GM12878 (cell line): ENCODE measurements around the gene ROBO1. TPM values are rescaled to one million over a fixed set of nuclear protein-coding genes. Genes with fewer than 3 reads are reported as not detected.

Source experiments
- ATAC-seq: fragments of 200-7000 bp; cut with Tn5 transposase; 3 replicates; pipeline ENCODE4 v1.9.1; 2020; ENCODE audit warnings: mild to moderate bottlenecking, moderate library complexity
- BruUV-seq: library from RNA; stranded (reverse); fragments of 400-500 nt; replicated peaks from 2 replicates; lab custom pipeline; 2021; lab: Mats Ljungman, UMichigan
- CTCF ChIA-PET: fragments of 300-600 bp; sonication (Branson Sonifier 250); formaldehyde crosslinking; extraction: SDS; loops from one replicate; lab custom pipeline; 2021; ENCODE audit warnings: inconsistent platforms; lab: Yijun Ruan, JAX
- POLR2A ChIA-PET: fragments of 350-600 bp; formaldehyde crosslinking; extraction: SDS; loops from one replicate; lab custom pipeline; 2021; ENCODE audit warnings: inconsistent platforms; lab: Charles Lee
- RAD21 ChIA-PET: fragments of 300-600 bp; sonication (Branson Sonifier 250); formaldehyde crosslinking; loops from one replicate; lab custom pipeline; 2023; ENCODE audit warnings: antibody characterized with exemption; ENCODE audit not compliant: unreplicated experiment; lab: Charles Lee
- SMC1A ChIA-PET: fragments of 300-600 bp; sonication (Branson Sonifier 250); formaldehyde crosslinking; loops from one replicate; lab custom pipeline; 2023; ENCODE audit not compliant: unreplicated experiment, uncharacterized antibody; lab: Charles Lee
- DNase-seq: peaks from one replicate; pipeline ENCODE4 v3.0.0-alpha.2; 2011; ENCODE audit warnings: low read depth, low spot score
- FAIRE-seq: peaks from 3 replicates; lab custom pipeline; 2011; peaks lifted over from hg19 to GRCh38; lab: Jason Lieb, UNC
- H2AFZ ChIP-seq: 2 replicates; pipeline ENCODE4 v1.6.0; 2011; ENCODE audit warnings: low read depth, low read length, control low read depth; ENCODE audit not compliant: control insufficient read depth
- H3K27ac ChIP-seq: 2 replicates; pipeline ENCODE4 v1.5.1; 2011; ENCODE audit warnings: control low read depth; ENCODE audit not compliant: control insufficient read depth, insufficient read depth
- H3K27me3 ChIP-seq, 2 experiments: replicated peaks in 1 of 2; 2 replicates each; pipeline versions ENCODE4 v1.6.0 to v1.6.1; 2011; ENCODE audit warnings: low read length in 1 of 2; ENCODE audit not compliant: control insufficient read depth in 2 of 2, insufficient read depth in 2 of 2
- H3K36me3 ChIP-seq, 2 experiments: 2 replicates each; pipeline ENCODE4 v1.5.1; 2011; ENCODE audit warnings: low read length in 1 of 2; ENCODE audit not compliant: control insufficient read depth in 2 of 2, insufficient read depth in 2 of 2
- H3K4me1 ChIP-seq: 2 replicates; pipeline ENCODE4 v1.6.1; 2011; ENCODE audit warnings: mild to moderate bottlenecking, low read length, moderate library complexity, mixed read lengths; ENCODE audit not compliant: control insufficient read depth, insufficient read depth
- H3K4me2 ChIP-seq: 2 replicates; pipeline ENCODE4 v1.6.0; 2011; ENCODE audit warnings: control low read depth; ENCODE audit not compliant: control insufficient read depth, insufficient read depth
- H3K4me3 ChIP-seq: fragments of 200-600 bp; sonication (generic); 2 replicates; pipeline ENCODE4 v1.5.1; 2016
- H3K79me2 ChIP-seq: 2 replicates; pipeline ENCODE4 v1.6.0; 2011; ENCODE audit warnings: low read length; ENCODE audit not compliant: control insufficient read depth, insufficient read depth
- H3K9ac ChIP-seq: 2 replicates; pipeline ENCODE4 v1.8.0; 2011; ENCODE audit warnings: low read length, control low read depth, mixed read lengths; ENCODE audit not compliant: control insufficient read depth, insufficient read depth
- H3K9me3 ChIP-seq: replicated peaks from 3 replicates; pipeline ENCODE4 v1.5.1; 2011; ENCODE audit warnings: mild to moderate bottlenecking, low read length; ENCODE audit not compliant: control insufficient read depth, insufficient read depth
- H4K20me1 ChIP-seq: 2 replicates; pipeline ENCODE4 v1.6.0; 2011; ENCODE audit not compliant: control insufficient read depth, insufficient read depth
- BRCA1 ChIP-seq: IDR thresholded peaks from 2 replicates; pipeline ENCODE4 v1.6.1; 2011; ENCODE audit warnings: low read depth, low read length, improper control_type of control experiment
- ETV6 ChIP-seq, 2 experiments: fragments of 450-650 bp in 1 of 2; IDR thresholded peaks in 1 of 2; conservative IDR thresholded peaks in 1 of 2; 2 replicates each; pipeline ENCODE4 v1.6.1; 2014; ENCODE audit warnings: antibody characterized with exemption in 1 of 2, borderline replicate concordance in 1 of 2, low read depth in 1 of 2, mild to moderate bottlenecking in 1 of 2, moderate library complexity in 1 of 2
- IKZF1 ChIP-seq: fragments of 450-650 bp; conservative IDR thresholded peaks from 2 replicates; pipeline ENCODE4 v1.6.1; 2017; ENCODE audit warnings: antibody characterized with exemption, mild to moderate bottlenecking
- MYC ChIP-seq: IDR thresholded peaks from 2 replicates; pipeline ENCODE4 v1.6.1; 2011; ENCODE audit warnings: mild to moderate bottlenecking, low read length, moderate library complexity, inconsistent platforms; ENCODE audit not compliant: insufficient read depth, insufficient replicate concordance, insufficient read length, severe bottlenecking
- NBN ChIP-seq: fragments of 450-650 bp; IDR thresholded peaks from 2 replicates; pipeline ENCODE4 v1.6.1; 2016
- NFYA ChIP-seq: IDR thresholded peaks from 2 replicates; pipeline ENCODE4 v1.6.1; 2011; ENCODE audit warnings: low read depth, mild to moderate bottlenecking, low read length, improper control_type of control experiment, borderline replicate concordance
- NR2C2 ChIP-seq: IDR thresholded peaks from 2 replicates; pipeline ENCODE4 v1.6.1; 2011; ENCODE audit warnings: borderline replicate concordance, low read depth; ENCODE audit not compliant: control insufficient read depth, insufficient read length
- SMARCA5 ChIP-seq: fragments of 450-650 bp; IDR thresholded peaks from 2 replicates; pipeline ENCODE4 v1.6.1; 2017; ENCODE audit warnings: mild to moderate bottlenecking
- SREBF1 ChIP-seq: IDR thresholded peaks from 2 replicates; pipeline ENCODE4 v1.6.1; 2012; ENCODE audit warnings: mild to moderate bottlenecking, low read length
- STAT3 ChIP-seq: IDR thresholded peaks from 2 replicates; pipeline ENCODE4 v1.6.1; 2011; ENCODE audit warnings: low read depth, low read length, improper control_type of control experiment
- TBL1XR1 ChIP-seq: IDR thresholded peaks from 2 replicates; pipeline ENCODE4 v1.6.1; 2012; ENCODE audit warnings: low read depth, low read length, improper control_type of control experiment
- TCF7 ChIP-seq: IDR thresholded peaks from 2 replicates; pipeline ENCODE4 v1.6.1; 2014; ENCODE audit warnings: antibody characterized with exemption, borderline replicate concordance
- ZNF274 ChIP-seq: IDR thresholded peaks from one replicate; pipeline ENCODE4 v1.8.0; 2011; ENCODE audit not compliant: insufficient read length, insufficient read depth
- in situ Hi-C: fragments of 300-500 bp; cut with MboI; formaldehyde crosslinking; loops from 9 replicates; pipeline ENCODE4 v1.14.3; 2018; ENCODE audit warnings: mixed read lengths
- intact Hi-C: fragments of 100-400 bp; cut with micrococcal nuclease; formaldehyde crosslinking; loops from one replicate; pipeline ENCODE4 v1.14.2; 2022; ENCODE audit not compliant: unreplicated experiment
- polyA plus RNA-seq, 11 experiments: library from polyadenylated mRNA; depleted of rRNA in 4 of 11; unstranded in 6 of 11; stranded (reverse) in 5 of 11; fragments of >200 nt; fragmentation: Nextera tagmentation in 4 of 11; fragmentation: Illumina TruSeq in 1 of 11; extraction: Ambion mirVana in 4 of 11; extraction: Trizol in 1 of 11; gene quantifications; 1 replicate in 1 of 11; 2 replicates in 10 of 11; pipeline versions ENCODE4 v1.2.1 to v1.2.3, GENCODE V29; 2011 to 2016; ENCODE audit warnings: inconsistent platforms in 2 of 11, missing spikeins in 2 of 11, low read depth in 1 of 11
- total RNA-seq, 4 experiments: library from RNA; depleted of rRNA in 3 of 4; stranded (reverse); fragments of >200 nt in 3 of 4; fragmentation: Illumina TruSeq in 1 of 4; extraction: Trizol in 1 of 4; gene quantifications; 2 replicates each; pipeline versions ENCODE4 v1.2.1 to v1.2.3, GENCODE V29; 2013 to 2021

ROBO1 gene
- total and polyA plus RNA-seq, 10 of the 15 experiments (the other 5 are each of a cell fraction or from before 2014, with no cell fraction given): 0.29 to 46.5 (median 1.2) TPM

DNA sequence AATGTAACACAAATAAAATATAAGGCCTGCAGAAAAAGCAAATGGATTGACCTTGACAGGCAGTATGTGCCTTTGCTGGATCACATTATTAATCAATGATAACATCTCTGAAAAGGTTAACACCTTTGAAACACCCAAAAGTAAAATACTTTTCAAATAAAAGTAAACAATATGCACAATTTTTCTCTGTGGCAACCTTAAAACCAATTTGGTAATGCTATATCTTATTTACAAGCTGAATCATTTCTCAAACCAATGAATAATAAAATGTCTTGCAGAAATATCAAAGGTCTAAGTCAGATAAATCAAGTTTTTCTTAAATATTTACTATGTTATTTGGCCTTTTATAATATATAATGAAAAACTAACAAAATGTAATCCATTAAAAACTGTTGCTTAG is 1018.7 kb downstream of the ROBO1 start:
- H3K27ac ChIP-seq: no peak overlapping the region
- no peaks in the 10 kb centered on the region for H3K27me3 ChIP-seq
- no peaks in the 10 kb centered on the region for H3K36me3 ChIP-seq
- H4K20me1 ChIP-seq: no peaks in the 10 kb centered on the region
- no peak overlapping the region for H3K4me3 ChIP-seq
- no peak for DNase-seq
- CTCF ChIA-PET: interaction anchor here (1.3 kb wide), 1 partner anchor 10 kb away, joined by 4 read pairs; no protein-coding TSS in a partner anchor
- SMC1A ChIA-PET: interaction anchor here (1.0 to 2.0 kb wide), 2 partner anchors 10 to 17 kb away, joined by 5 to 7 read pairs; no protein-coding TSS in a partner anchor
- in situ Hi-C loops (no loop called here), intact Hi-C loops (no loop called here)
- H3K79me2 ChIP-seq: no peaks in the 10 kb centered on the region
- no peak for FAIRE-seq
- no peak for ATAC-seq
- RAD21 ChIA-PET: interaction anchor here (0.7 to 1.5 kb wide), 2 partner anchors 16 to 99 kb away, joined by 3 read pairs; no protein-coding TSS in a partner anchor
- TF ChIP-seq ETV6 (conservative IDR thresholded peaks at IDR 0.05 in 1 of 2, IDR thresholded peaks at IDR 0.05 in 1 of 2; ENCODE audit: borderline replicate concordance in 1 of 2, low read depth in 1 of 2) (no peak), IKZF1 (no peak), SREBF1 (no peak), TCF7 (no peak), SMARCA5 (no peak), MYC (no peak), NR2C2 (no peak), STAT3 (no peak), NBN (no peak), TBL1XR1 (no peak), BRCA1 (no peak), NFYA (no peak), ZNF274 (no peak)
- no peaks in the 10 kb centered on the region for H3K4me1 ChIP-seq
- POLR2A ChIA-PET: interaction anchor here (0.6 kb wide), 1 partner anchor 56 kb away, joined by 7 read pairs; no protein-coding TSS in a partner anchor
- no peaks in the 10 kb centered on the region; the same call in 2 of the 3 replicates for H3K9me3 ChIP-seq
- H3K9ac ChIP-seq: no peak overlapping the region
- no peak overlapping the region for H2AFZ ChIP-seq
- no peak overlapping the region for H3K4me2 ChIP-seq
- no TSS peak for BruUV-seq
